HCT116 (cell line): ENCODE data around the gene MCF2L2. TPM values are rescaled to one million over a fixed set of nuclear protein-coding genes. Genes with fewer than 3 reads are reported as not detected.

ENCODE experiments used
- ATAC-seq: fragments of 200-7000 bp; cut with Tn5 transposase; 2 replicates; pipeline ENCODE4 v1.9.1; 2020; ENCODE audit warnings: mild to moderate bottlenecking, moderate library complexity
- BruUV-seq: library from RNA; stranded (reverse); fragments of 400-500 nt; replicated peaks from 2 replicates; lab custom pipeline; 2021; lab: Mats Ljungman, UMichigan
- CTCF ChIA-PET: fragments of 300-600 bp; sonication (Branson Sonifier 250); formaldehyde crosslinking; loops from one replicate; lab custom pipeline; 2021; ENCODE audit warnings: antibody characterized with exemption; lab: Charles Lee
- POLR2A ChIA-PET: fragments of 300-600, 350-600 bp; sonication (Branson Sonifier 250); formaldehyde crosslinking; loops from one replicate; lab custom pipeline; 2021; ENCODE audit warnings: antibody characterized with exemption; lab: Charles Lee
- RAD21 ChIA-PET, 2 experiments: fragments of 300-600 bp; sonication (Branson Sonifier 250); formaldehyde crosslinking; loops; one replicate each; lab custom pipeline; 2023; ENCODE audit warnings: low total read pairs in 2 of 2; ENCODE audit not compliant: uncharacterized antibody in 2 of 2, unreplicated experiment in 2 of 2, low non-redundant PET in 1 of 2; lab: Charles Lee
- DNase-seq: peaks from one replicate; pipeline ENCODE4 v3.0.0-alpha.2; 2010; ENCODE audit warnings: low read depth, low spot score
- H2AFZ ChIP-seq: fragments of 200-600 bp; shearing (Covaris generic), sonication (generic); 2 replicates; pipeline ENCODE4 v1.6.1; 2017; ENCODE audit warnings: low read depth, mixed run types, mixed read lengths, antibody characterized with exemption, low read length; ENCODE audit not compliant: poor library complexity, severe bottlenecking
- H3K27ac ChIP-seq: 2 replicates; pipeline ENCODE4 v1.5.1; 2012; ENCODE audit warnings: low read depth, low read length
- H3K27me3 ChIP-seq: fragments of 200-600 bp; sonication (generic); 2 replicates; pipeline ENCODE4 v1.6.1; 2016; ENCODE audit warnings: mixed run types, low read length, mixed read lengths; ENCODE audit not compliant: insufficient read depth
- H3K36me3 ChIP-seq, 2 experiments: fragments of 200-500 bp in 1 of 2; fragments of 200-600 bp in 1 of 2; sonication (Bioruptor generic) in 1 of 2; sonication (generic) in 1 of 2; 2 replicates each; pipeline versions ENCODE4 v1.5.1 to v1.6.1; 2014 to 2016; ENCODE audit warnings: low read length in 2 of 2, inconsistent platforms in 1 of 2, mixed read lengths in 1 of 2, mixed run types in 1 of 2; ENCODE audit not compliant: insufficient read depth in 2 of 2, control insufficient read depth in 1 of 2
- H3K4me1 ChIP-seq, 2 experiments: fragments of 200-600 bp in 1 of 2; sonication (generic) in 1 of 2; 2 replicates each; pipeline versions ENCODE4 v1.5.1 to v1.6.1; 2012 to 2017; ENCODE audit warnings: low read length in 2 of 2, inconsistent platforms in 1 of 2, mild to moderate bottlenecking in 1 of 2, mixed read lengths in 1 of 2, mixed run types in 1 of 2, moderate library complexity in 1 of 2; ENCODE audit not compliant: insufficient read depth in 2 of 2, control insufficient read depth in 1 of 2
- H3K4me2 ChIP-seq: fragments of 200-600 bp; sonication (generic); 2 replicates; pipeline ENCODE4 v1.6.1; 2017; ENCODE audit warnings: mixed run types, low read length, mixed read lengths
- H3K4me3 ChIP-seq, 2 experiments: fragments of 200-600 bp in 1 of 2; sonication (generic) in 1 of 2; replicated peaks in 1 of 2; 2 replicates each; pipeline ENCODE4 v1.5.1; 2011 to 2016; ENCODE audit warnings: low read length in 2 of 2, control low read depth in 1 of 2, low read depth in 1 of 2, mild to moderate bottlenecking in 1 of 2, mixed read lengths in 1 of 2, mixed run types in 1 of 2
- H3K79me2 ChIP-seq: fragments of 200-600 bp; sonication (generic); 2 replicates; pipeline ENCODE4 v1.6.1; 2017; ENCODE audit warnings: mild to moderate bottlenecking, mixed run types, low read length, moderate library complexity, mixed read lengths; ENCODE audit not compliant: insufficient read depth
- H3K9ac ChIP-seq: fragments of 200-600 bp; sonication (generic); 2 replicates; pipeline ENCODE4 v1.6.1; 2016; ENCODE audit warnings: low read length, mixed read lengths
- H3K9me2 ChIP-seq: fragments of 200-600 bp; sonication (generic), shearing (Covaris generic); 2 replicates; pipeline ENCODE4 v1.6.1; 2017; ENCODE audit warnings: mixed run types, mild to moderate bottlenecking, moderate library complexity; ENCODE audit not compliant: insufficient read depth
- H3K9me3 ChIP-seq, 2 experiments: fragments of 200-500 bp in 1 of 2; fragments of 200-600 bp in 1 of 2; sonication (Bioruptor generic) in 1 of 2; sonication (generic) in 1 of 2; 2 replicates each; pipeline ENCODE4 v1.6.1; 2014 to 2017; ENCODE audit warnings: low read length in 2 of 2, mixed read lengths in 2 of 2, inconsistent platforms in 1 of 2, low read depth in 1 of 2, mild to moderate bottlenecking in 1 of 2, mixed run types in 1 of 2, moderate library complexity in 1 of 2; ENCODE audit not compliant: control insufficient read depth in 1 of 2, insufficient read depth in 1 of 2
- H4K20me1 ChIP-seq: fragments of 200-600 bp; sonication (generic), shearing (Covaris generic); 2 replicates; pipeline ENCODE4 v1.6.1; 2017; ENCODE audit warnings: mixed run types, mild to moderate bottlenecking, moderate library complexity; ENCODE audit not compliant: insufficient read depth
- CTCF ChIP-seq, 3 experiments: fragments of 200-600 bp in 1 of 3; sonication (generic) in 1 of 3; IDR thresholded peaks in 2 of 3; conservative IDR thresholded peaks in 1 of 3; 2 replicates each; pipeline ENCODE4 v1.5.1; 2012 to 2017; ENCODE audit warnings: low read depth in 2 of 3, low read length in 2 of 3, antibody characterized with exemption in 1 of 3, borderline replicate concordance in 1 of 3, control low read depth in 1 of 3, mild to moderate bottlenecking in 1 of 3, mixed read lengths in 1 of 3, mixed run types in 1 of 3, moderate library complexity in 1 of 3; ENCODE audit not compliant: insufficient read depth in 1 of 3
- EGR1 ChIP-seq: IDR thresholded peaks from 2 replicates; pipeline ENCODE4 v1.6.1; 2012; ENCODE audit warnings: low read depth
- ELF1 ChIP-seq: IDR thresholded peaks from 2 replicates; pipeline ENCODE4 v1.6.1; 2012; ENCODE audit warnings: low read depth, borderline replicate concordance
- EZH2phosphoT487 ChIP-seq: fragments of 200-600 bp; IDR thresholded peaks from 2 replicates; pipeline ENCODE4 v1.6.1; 2018; ENCODE audit warnings: antibody characterized with exemption, borderline replicate concordance
- FOSL1 ChIP-seq: IDR thresholded peaks from 2 replicates; pipeline ENCODE4 v1.6.1; 2012; ENCODE audit warnings: low read depth
- POLR2A ChIP-seq: IDR thresholded peaks from 2 replicates; pipeline ENCODE4 v1.7.0; 2011; ENCODE audit warnings: borderline replicate concordance; ENCODE audit not compliant: insufficient read depth, insufficient read length; ENCODE audit errors: extremely low read depth
- RAD21 ChIP-seq: IDR thresholded peaks from 2 replicates; pipeline ENCODE4 v1.6.1; 2012; ENCODE audit warnings: low read depth, mild to moderate bottlenecking
- SIN3A ChIP-seq: IDR thresholded peaks from 2 replicates; pipeline ENCODE4 v1.6.1; 2012; ENCODE audit warnings: low read depth
- SP1 ChIP-seq: IDR thresholded peaks from 2 replicates; pipeline ENCODE4 v1.6.1; 2012; ENCODE audit warnings: low read depth
- SRF ChIP-seq: IDR thresholded peaks from 2 replicates; pipeline ENCODE4 v1.6.1; 2012; ENCODE audit warnings: low read depth
- TCF7L2 ChIP-seq: IDR thresholded peaks from 2 replicates; pipeline ENCODE4 v1.7.0; 2011; ENCODE audit warnings: borderline replicate concordance, inconsistent platforms; ENCODE audit not compliant: insufficient read depth, insufficient read length; ENCODE audit errors: extremely low read depth
- YY1 ChIP-seq: IDR thresholded peaks from 2 replicates; pipeline ENCODE4 v1.6.1; 2011; ENCODE audit warnings: low read length, low read depth, moderate library complexity, mild to moderate bottlenecking; ENCODE audit not compliant: insufficient replicate concordance; ENCODE audit errors: extremely low read depth
- ZNF274 ChIP-seq: fragments of 200-500 bp; sonication (Bioruptor generic); IDR thresholded peaks from 2 replicates; pipeline ENCODE4 v1.6.1; 2014; ENCODE audit warnings: mild to moderate bottlenecking, low read depth, low read length, inconsistent platforms
- intact Hi-C: fragments of 100-400 bp; cut with micrococcal nuclease; formaldehyde crosslinking; loops from 2 replicates; pipeline ENCODE4 v1.10.0; 2022
- total RNA-seq: library from RNA; stranded (reverse); gene quantifications from one replicate; pipeline ENCODE4 v1.2.1, GENCODE V29; 2021; ENCODE audit not compliant: unreplicated experiment
- TF ChIP-seq, protein P1 (sequence below): IDR thresholded peaks from 2 replicates; pipeline ENCODE4 v1.6.1; 2012
- TF ChIP-seq, protein P2 (sequence below): IDR thresholded peaks from 2 replicates; pipeline ENCODE4 v1.6.1; 2012; ENCODE audit warnings: low read depth
- TF ChIP-seq, protein P3 (sequence below): IDR thresholded peaks from 2 replicates; pipeline ENCODE4 v1.6.1; 2011; ENCODE audit warnings: mild to moderate bottlenecking, low read length, moderate library complexity; ENCODE audit not compliant: insufficient replicate concordance; ENCODE audit errors: extremely low read depth

The MCF2L2 gene
- total RNA-seq, 1 experiment from 2014 or later: 1.5 TPM

DNA sequence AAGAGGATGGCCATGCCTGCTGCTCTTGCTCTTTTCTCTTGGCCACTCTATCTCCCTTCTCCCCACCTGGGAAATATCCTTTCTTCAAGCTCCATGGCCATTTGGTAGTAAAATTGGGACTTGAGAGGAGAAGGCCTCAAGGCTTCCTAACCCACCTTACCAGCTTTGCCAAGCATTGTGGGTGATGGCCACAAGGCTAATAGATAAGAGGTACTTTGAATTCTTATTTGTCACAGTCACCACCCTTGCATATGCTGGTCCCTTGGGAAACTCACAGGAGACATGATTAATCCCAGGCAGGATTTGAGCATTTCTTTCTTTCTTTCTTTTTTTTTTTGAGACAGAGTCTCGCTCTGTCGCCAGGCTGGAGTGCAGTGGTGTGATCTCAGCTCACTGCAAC, 138.2 kb downstream of the MCF2L2 start:
- CTCF ChIA-PET: no interaction called here
- POLR2A ChIA-PET: no interaction called here
- Histone ChIP-seq H3K27me3 (no peaks in the 10 kb centered on the region), H2AFZ (no peak overlapping the region), H4K20me1 (no peaks in the 10 kb centered on the region), H3K4me3 (no peak overlapping the region), H3K27ac (no peak overlapping the region), H3K79me2 (no peaks in the 10 kb centered on the region), H3K36me3 (no peaks in the 10 kb centered on the region), H3K4me1 (peaks cover 8 to 17% of the 10 kb centered on the region in 2 experiments), H3K9me2 (no peaks in the 10 kb centered on the region), H3K9me3 (no peaks in the 10 kb centered on the region), H3K9ac (no peak overlapping the region), H3K4me2 (no peak overlapping the region)
- TF ChIP-seq, protein P1, sequence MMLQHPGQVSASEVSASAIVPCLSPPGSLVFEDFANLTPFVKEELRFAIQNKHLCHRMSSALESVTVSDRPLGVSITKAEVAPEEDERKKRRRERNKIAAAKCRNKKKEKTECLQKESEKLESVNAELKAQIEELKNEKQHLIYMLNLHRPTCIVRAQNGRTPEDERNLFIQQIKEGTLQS: no peak
- no peak for TF ChIP-seq EZH2phosphoT487
- TF ChIP-seq, protein P2, sequence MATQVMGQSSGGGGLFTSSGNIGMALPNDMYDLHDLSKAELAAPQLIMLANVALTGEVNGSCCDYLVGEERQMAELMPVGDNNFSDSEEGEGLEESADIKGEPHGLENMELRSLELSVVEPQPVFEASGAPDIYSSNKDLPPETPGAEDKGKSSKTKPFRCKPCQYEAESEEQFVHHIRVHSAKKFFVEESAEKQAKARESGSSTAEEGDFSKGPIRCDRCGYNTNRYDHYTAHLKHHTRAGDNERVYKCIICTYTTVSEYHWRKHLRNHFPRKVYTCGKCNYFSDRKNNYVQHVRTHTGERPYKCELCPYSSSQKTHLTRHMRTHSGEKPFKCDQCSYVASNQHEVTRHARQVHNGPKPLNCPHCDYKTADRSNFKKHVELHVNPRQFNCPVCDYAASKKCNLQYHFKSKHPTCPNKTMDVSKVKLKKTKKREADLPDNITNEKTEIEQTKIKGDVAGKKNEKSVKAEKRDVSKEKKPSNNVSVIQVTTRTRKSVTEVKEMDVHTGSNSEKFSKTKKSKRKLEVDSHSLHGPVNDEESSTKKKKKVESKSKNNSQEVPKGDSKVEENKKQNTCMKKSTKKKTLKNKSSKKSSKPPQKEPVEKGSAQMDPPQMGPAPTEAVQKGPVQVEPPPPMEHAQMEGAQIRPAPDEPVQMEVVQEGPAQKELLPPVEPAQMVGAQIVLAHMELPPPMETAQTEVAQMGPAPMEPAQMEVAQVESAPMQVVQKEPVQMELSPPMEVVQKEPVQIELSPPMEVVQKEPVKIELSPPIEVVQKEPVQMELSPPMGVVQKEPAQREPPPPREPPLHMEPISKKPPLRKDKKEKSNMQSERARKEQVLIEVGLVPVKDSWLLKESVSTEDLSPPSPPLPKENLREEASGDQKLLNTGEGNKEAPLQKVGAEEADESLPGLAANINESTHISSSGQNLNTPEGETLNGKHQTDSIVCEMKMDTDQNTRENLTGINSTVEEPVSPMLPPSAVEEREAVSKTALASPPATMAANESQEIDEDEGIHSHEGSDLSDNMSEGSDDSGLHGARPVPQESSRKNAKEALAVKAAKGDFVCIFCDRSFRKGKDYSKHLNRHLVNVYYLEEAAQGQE: no peak
- TF ChIP-seq, protein P3, sequence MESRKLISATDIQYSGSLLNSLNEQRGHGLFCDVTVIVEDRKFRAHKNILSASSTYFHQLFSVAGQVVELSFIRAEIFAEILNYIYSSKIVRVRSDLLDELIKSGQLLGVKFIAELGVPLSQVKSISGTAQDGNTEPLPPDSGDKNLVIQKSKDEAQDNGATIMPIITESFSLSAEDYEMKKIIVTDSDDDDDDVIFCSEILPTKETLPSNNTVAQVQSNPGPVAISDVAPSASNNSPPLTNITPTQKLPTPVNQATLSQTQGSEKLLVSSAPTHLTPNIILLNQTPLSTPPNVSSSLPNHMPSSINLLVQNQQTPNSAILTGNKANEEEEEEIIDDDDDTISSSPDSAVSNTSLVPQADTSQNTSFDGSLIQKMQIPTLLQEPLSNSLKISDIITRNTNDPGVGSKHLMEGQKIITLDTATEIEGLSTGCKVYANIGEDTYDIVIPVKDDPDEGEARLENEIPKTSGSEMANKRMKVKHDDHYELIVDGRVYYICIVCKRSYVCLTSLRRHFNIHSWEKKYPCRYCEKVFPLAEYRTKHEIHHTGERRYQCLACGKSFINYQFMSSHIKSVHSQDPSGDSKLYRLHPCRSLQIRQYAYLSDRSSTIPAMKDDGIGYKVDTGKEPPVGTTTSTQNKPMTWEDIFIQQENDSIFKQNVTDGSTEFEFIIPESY: no peak
- no peak for TF ChIP-seq POLR2A
- no peak for TF ChIP-seq SRF
- TF ChIP-seq YY1: no peak
- TF ChIP-seq EGR1: no peak
- TF ChIP-seq ZNF274: no peak
- TF ChIP-seq TCF7L2: no peak
- TF ChIP-seq SIN3A: no peak
- TF ChIP-seq ELF1: no peak
- TF ChIP-seq RAD21: no peak
- no peak for TF ChIP-seq SP1
- TF ChIP-seq FOSL1: no peak
- no peak for TF ChIP-seq CTCF (IDR thresholded peaks at IDR 0.05 in 2 of 3, conservative IDR thresholded peaks at IDR 0.05 in 1 of 3; ENCODE audit: borderline replicate concordance in 1 of 3, insufficient read depth in 1 of 3, low read depth in 2 of 3, low read length in 2 of 3)
- RAD21 ChIA-PET: no interaction called here
- intact Hi-C loops: no loop called here
- no TSS peak for BruUV-seq
- ATAC-seq: no peak
- DNase-seq: no peak
